Measurements from ENCODE around the gene TPRG1L. TPM values are rescaled to one million over a fixed set of nuclear protein-coding genes. Genes with fewer than 3 reads are reported as not detected.

Gene TPRG1L
- total RNA-seq, 1 experiment from 2014 or later, result 22.5 TPM

- Mint-ChIP-seq H3K27ac (ENCODE audit: unreplicated experiment) (no peak overlapping the region), H3K27me3 (ENCODE audit: unreplicated experiment) (no peaks in the 10 kb centered on the region), H3K4me3 (ENCODE audit: low read depth, unreplicated experiment) (no peak overlapping the region), H3K9me3 (ENCODE audit: low read depth, unreplicated experiment) (no peaks in the 10 kb centered on the region), H3K4me1 (ENCODE audit: low read depth, unreplicated experiment) (no peaks in the 10 kb centered on the region), H3K36me3 (ENCODE audit: insufficient read depth, unreplicated experiment) (peaks cover 4% of the 10 kb centered on the region)
- intact Hi-C loops (cut with micrococcal nuclease; ENCODE audit: unreplicated experiment), result no loop called here
- TF ChIP-seq CTCF (IDR thresholded peaks at IDR 0.05; ENCODE audit: unreplicated experiment), result no peak
- CTCF ChIA-PET, result no interaction called here
- DNase-seq, result no peak
- no TSS peak for BruUV-seq (replicated peaks)
These were observed 46.9 kb upstream of the TPRG1L start for GRCh38 chr1:3577711-3578432.

- Mint-ChIP-seq H3K36me3 (ENCODE audit: insufficient read depth, unreplicated experiment) (peaks cover 6% of the 10 kb centered on the region), H3K27ac (ENCODE audit: unreplicated experiment) (no peak overlapping the region), H3K9me3 (ENCODE audit: low read depth, unreplicated experiment) (no peaks in the 10 kb centered on the region), H3K27me3 (ENCODE audit: unreplicated experiment) (no peaks in the 10 kb centered on the region), H3K4me1 (ENCODE audit: low read depth, unreplicated experiment) (no peaks in the 10 kb centered on the region), H3K4me3 (ENCODE audit: low read depth, unreplicated experiment) (no peak overlapping the region)
- no TSS peak for BruUV-seq (replicated peaks)
- intact Hi-C loops (cut with micrococcal nuclease; ENCODE audit: unreplicated experiment), result no loop called here
- no peak for DNase-seq
- no peak for TF ChIP-seq CTCF (IDR thresholded peaks at IDR 0.05; ENCODE audit: unreplicated experiment)
- CTCF ChIA-PET, result no interaction called here
These were observed 46.4 kb upstream of the TPRG1L start for GRCh38 chr1:3578433-3578805.

GRCh38 chr1:3578906-3579305, 45.9 kb upstream of the TPRG1L start:
- H3K36me3 Mint-ChIP-seq (ENCODE audit: insufficient read depth, unreplicated experiment), result peaks cover 6% of the 10 kb centered on the region
- no peaks in the 10 kb centered on the region for H3K4me1 Mint-ChIP-seq (ENCODE audit: low read depth, unreplicated experiment)
- BruUV-seq (replicated peaks), result no TSS peak
- no peak overlapping the region for H3K27ac Mint-ChIP-seq (ENCODE audit: unreplicated experiment)
- no peaks in the 10 kb centered on the region for H3K27me3 Mint-ChIP-seq (ENCODE audit: unreplicated experiment)
- CTCF ChIA-PET, result no interaction called here
- no peak for DNase-seq
- TF ChIP-seq CTCF (IDR thresholded peaks at IDR 0.05; ENCODE audit: unreplicated experiment), result no peak
- H3K4me3 Mint-ChIP-seq (ENCODE audit: low read depth, unreplicated experiment), result no peak overlapping the region
- no peaks in the 10 kb centered on the region for H3K9me3 Mint-ChIP-seq (ENCODE audit: low read depth, unreplicated experiment)
- intact Hi-C loops (cut with micrococcal nuclease; ENCODE audit: unreplicated experiment), result no loop called here

GRCh38 chr1:3579626-3580025, 45.2 kb upstream of the TPRG1L start:
- intact Hi-C loops (cut with micrococcal nuclease; ENCODE audit: unreplicated experiment), result no loop called here
- Mint-ChIP-seq H3K4me1 (ENCODE audit: low read depth, unreplicated experiment) (no peaks in the 10 kb centered on the region), H3K4me3 (ENCODE audit: low read depth, unreplicated experiment) (no peak overlapping the region), H3K9me3 (ENCODE audit: low read depth, unreplicated experiment) (no peaks in the 10 kb centered on the region), H3K27me3 (ENCODE audit: unreplicated experiment) (no peaks in the 10 kb centered on the region), H3K36me3 (ENCODE audit: insufficient read depth, unreplicated experiment) (peaks cover 12% of the 10 kb centered on the region), H3K27ac (ENCODE audit: unreplicated experiment) (no peak overlapping the region)
- no peak for TF ChIP-seq CTCF (IDR thresholded peaks at IDR 0.05; ENCODE audit: unreplicated experiment)
- DNase-seq, result no peak
- CTCF ChIA-PET, result no interaction called here
- BruUV-seq (replicated peaks), result no TSS peak

Data from Calu3 (cell line).